H1 (cell line): ENCODE results near the gene SAT1. TPM values are rescaled to one million over a fixed set of nuclear protein-coding genes. Genes with fewer than 3 reads are reported as not detected.

ENCODE experiments used
- CTCF ChIA-PET: fragments of 300-600 bp; sonication (Branson Sonifier 250); formaldehyde crosslinking; loops from one replicate; lab custom pipeline; 2021; ENCODE audit not compliant: partially characterized antibody; lab: Charles Lee
- POLR2A ChIA-PET: fragments of 300-600 bp; sonication (Branson Sonifier 250); formaldehyde crosslinking; loops from one replicate; lab custom pipeline; 2021; ENCODE audit warnings: inconsistent platforms; ENCODE audit not compliant: partially characterized antibody; lab: Charles Lee
- DNase-seq, 2 experiments: peaks; one replicate each; pipeline versions ENCODE4 v3.0.0 to v3.0.0-alpha.2; 2010 to 2022; ENCODE audit warnings: low spot score in 2 of 2, low read depth in 1 of 2, mixed read lengths in 1 of 2
- FAIRE-seq: peaks from 2 replicates; lab custom pipeline; 2011; peaks lifted over from hg19 to GRCh38; lab: Jason Lieb, UNC
- H2AFZ ChIP-seq: 2 replicates; pipeline ENCODE4 v1.8.1; 2012; ENCODE audit warnings: low read length, inconsistent platforms
- H2AK5ac ChIP-seq: 2 replicates; pipeline ENCODE4 v1.6.1; 2013; ENCODE audit warnings: low read depth, low read length
- H2BK120ac ChIP-seq: replicated peaks from 2 replicates; pipeline ENCODE3; 2013; ENCODE audit warnings: low read depth, low read length, inconsistent platforms
- H2BK12ac ChIP-seq: 2 replicates; pipeline ENCODE4 v1.6.1; 2013; ENCODE audit warnings: low read depth, low read length
- H2BK15ac ChIP-seq: 2 replicates; pipeline ENCODE4 v1.6.1; 2013; ENCODE audit warnings: low read length
- H2BK20ac ChIP-seq: 2 replicates; pipeline ENCODE4 v1.6.1; 2013; ENCODE audit warnings: low read length
- H2BK5ac ChIP-seq: 2 replicates; pipeline ENCODE4 v1.6.1; 2013; ENCODE audit warnings: low read depth, low read length
- H3K14ac ChIP-seq: 2 replicates; pipeline ENCODE4 v1.6.1; 2013; ENCODE audit warnings: inconsistent platforms; ENCODE audit not compliant: insufficient read length
- H3K18ac ChIP-seq: 2 replicates; pipeline ENCODE4 v1.6.1; 2013; ENCODE audit warnings: low read length; ENCODE audit errors: extremely low read depth
- H3K23ac ChIP-seq: 2 replicates; pipeline ENCODE4 v1.6.1; 2013; ENCODE audit warnings: inconsistent platforms; ENCODE audit not compliant: insufficient read length
- H3K23me2 ChIP-seq: 2 replicates; pipeline ENCODE4 v1.6.1; 2013; ENCODE audit warnings: low read depth, low read length
- H3K27ac ChIP-seq: 2 replicates; pipeline ENCODE4 v1.6.1; 2011; ENCODE audit warnings: low read depth, low read length, inconsistent platforms
- H3K27me3 ChIP-seq, 4 experiments: replicated peaks in 1 of 4; 1 replicate in 1 of 4; 2 replicates in 3 of 4; pipeline versions ENCODE4 v1.6.1 to v1.8.1; 2011 to 2013; ENCODE audit warnings: low read length in 3 of 4, mild to moderate bottlenecking in 3 of 4, inconsistent platforms in 2 of 4, mixed read lengths in 2 of 4, moderate library complexity in 1 of 4; ENCODE audit not compliant: control insufficient read depth in 3 of 4, insufficient read depth in 3 of 4; ENCODE audit errors: extremely low read depth in 1 of 4
- H3K36me3 ChIP-seq, 4 experiments: 2 replicates each; pipeline versions ENCODE4 v1.6.1 to v1.8.1; 2011 to 2013; ENCODE audit warnings: mild to moderate bottlenecking in 4 of 4, low read length in 3 of 4, moderate library complexity in 2 of 4, control low read depth in 1 of 4, inconsistent platforms in 1 of 4; ENCODE audit not compliant: insufficient read depth in 4 of 4, control insufficient read depth in 2 of 4
- H3K4ac ChIP-seq: replicated peaks from 2 replicates; pipeline ENCODE3; 2013; ENCODE audit warnings: low read length, low read depth, mixed read lengths, inconsistent platforms; ENCODE audit not compliant: insufficient read length
- H3K4me1 ChIP-seq, 4 experiments: replicated peaks in 1 of 4; 1 replicate in 1 of 4; 2 replicates in 3 of 4; pipeline versions ENCODE4 v1.6.1 to v1.8.1; 2011 to 2013; ENCODE audit warnings: low read length in 3 of 4, inconsistent platforms in 2 of 4, mixed read lengths in 1 of 4; ENCODE audit not compliant: insufficient read depth in 4 of 4, control insufficient read depth in 3 of 4
- H3K4me2 ChIP-seq, 2 experiments: 2 replicates each; pipeline versions ENCODE4 v1.6.1 to v1.8.1; 2011 to 2013; ENCODE audit warnings: low read depth in 2 of 2, low read length in 2 of 2, control low read depth in 1 of 2, inconsistent platforms in 1 of 2, mild to moderate bottlenecking in 1 of 2; ENCODE audit not compliant: insufficient read depth in 1 of 2
- H3K4me3 ChIP-seq, 4 experiments: fragments of 200-600, 300-600 bp in 1 of 4; sonication (generic), shearing (Covaris generic), sonication (Bioruptor Twin) in 1 of 4; 2 replicates each; pipeline versions ENCODE4 v1.5.1 to v1.8.1; 2011 to 2016; ENCODE audit warnings: low read length in 4 of 4, low read depth in 3 of 4, control low read depth in 2 of 4, inconsistent platforms in 2 of 4, mild to moderate bottlenecking in 2 of 4, mixed read lengths in 1 of 4, moderate library complexity in 1 of 4; ENCODE audit not compliant: insufficient read depth in 2 of 4; ENCODE audit errors: extremely low read depth in 1 of 4
- H3K56ac ChIP-seq: replicated peaks from 2 replicates; pipeline ENCODE3; 2013; ENCODE audit warnings: low read depth, mild to moderate bottlenecking, mixed read lengths, low read length, inconsistent platforms; ENCODE audit not compliant: insufficient read length
- H3K79me1 ChIP-seq: 2 replicates; pipeline ENCODE4 v1.6.1; 2013; ENCODE audit warnings: low read depth, low read length, control low read depth
- H3K79me2 ChIP-seq, 2 experiments: 2 replicates each; pipeline versions ENCODE4 v1.6.1 to v1.8.1; 2012 to 2013; ENCODE audit warnings: low read length in 2 of 2, mild to moderate bottlenecking in 2 of 2, inconsistent platforms in 1 of 2; ENCODE audit not compliant: insufficient read depth in 2 of 2, control insufficient read depth in 1 of 2
- H3K9ac ChIP-seq, 4 experiments: replicated peaks in 1 of 4; 1 replicate in 1 of 4; 2 replicates in 3 of 4; pipeline versions ENCODE4 v1.6.1 to v1.8.1; 2011 to 2013; ENCODE audit warnings: low read depth in 3 of 4, low read length in 3 of 4, control low read depth in 2 of 4, mild to moderate bottlenecking in 2 of 4, moderate library complexity in 2 of 4, inconsistent platforms in 1 of 4; ENCODE audit errors: extremely low read depth in 1 of 4
- H3K9me3 ChIP-seq, 2 experiments: 2 replicates each; pipeline versions ENCODE4 v1.6.1 to v1.8.1; 2012 to 2013; ENCODE audit warnings: mild to moderate bottlenecking in 2 of 2, moderate library complexity in 2 of 2, control low read depth in 1 of 2, inconsistent platforms in 1 of 2, low read depth in 1 of 2, low read length in 1 of 2, mixed read lengths in 1 of 2; ENCODE audit not compliant: insufficient read depth in 2 of 2
- H4K20me1 ChIP-seq, 2 experiments: replicated peaks in 1 of 2; 2 replicates each; pipeline versions ENCODE3 to v1.8.1; 2011 to 2013; ENCODE audit warnings: inconsistent platforms in 2 of 2, low read length in 2 of 2, mild to moderate bottlenecking in 1 of 2; ENCODE audit not compliant: insufficient read depth in 2 of 2, control insufficient read depth in 1 of 2
- H4K5ac ChIP-seq: 2 replicates; pipeline ENCODE4 v1.6.1; 2013; ENCODE audit warnings: low read length, low read depth, mixed read lengths, inconsistent platforms; ENCODE audit not compliant: insufficient read length
- H4K8ac ChIP-seq: 2 replicates; pipeline ENCODE4 v1.8.0; 2013; ENCODE audit warnings: mild to moderate bottlenecking, moderate library complexity, low read length, inconsistent platforms; ENCODE audit not compliant: insufficient read depth; ENCODE audit errors: extremely low read depth
- H4K91ac ChIP-seq: replicated peaks from 2 replicates; pipeline ENCODE3; 2013; ENCODE audit warnings: low read length, mixed read lengths, inconsistent platforms; ENCODE audit not compliant: insufficient read length
- CBX8 ChIP-seq: fragments of 300-800, 300-1000 bp; sonication (generic); IDR thresholded peaks from 2 replicates; pipeline ENCODE4 v1.7.1; 2016; ENCODE audit warnings: low read depth, low read length, borderline replicate concordance
- JUN ChIP-seq: IDR thresholded peaks from 2 replicates; pipeline ENCODE4 v1.6.1; 2011; ENCODE audit warnings: low read depth, mild to moderate bottlenecking, improper control_type of control experiment, low read length
- NRF1 ChIP-seq: IDR thresholded peaks from 2 replicates; pipeline ENCODE4 v1.6.1; 2011; ENCODE audit warnings: mild to moderate bottlenecking, low read depth, low read length, improper control_type of control experiment
- SIRT6 ChIP-seq: IDR thresholded peaks from one replicate; pipeline ENCODE4 v1.7.1; 2012; ENCODE audit warnings: low read length, inconsistent platforms
- WGBS, 2 experiments: shearing (Covaris generic) in 1 of 2; methylation state at CpG; one replicate each; pipeline versions ENCODE4 v1.1.6 to v1.1.7; 2013 to 2015; ENCODE audit warnings: low lambda C conversion rate in 2 of 2, mixed read lengths in 2 of 2, inconsistent platforms in 1 of 2, low coverage in 1 of 2, missing lambda C conversion rate in 1 of 2; ENCODE audit not compliant: insufficient replicate concordance in 2 of 2, insufficient coverage in 1 of 2, insufficient read length in 1 of 2; ENCODE audit errors: extremely low coverage in 1 of 2, missing lambda C conversion rate in 1 of 2; 5-methylcytosine and 5-hydroxymethylcytosine counted together
- polyA plus RNA-seq, 7 experiments: library from polyadenylated mRNA; depleted of rRNA in 3 of 7; stranded (reverse) in 5 of 7; unstranded in 2 of 7; fragments of >200 nt in 5 of 7; fragments of 200-250 nt in 2 of 7; gene quantifications; 1 replicate in 5 of 7; 2 replicates in 1 of 7; 4 replicates in 1 of 7; pipeline versions ENCODE4 v1.2.1 to v1.2.3, GENCODE V29; 2011 to 2013; ENCODE audit warnings: missing spikeins in 2 of 7, mixed read lengths in 2 of 7
- total RNA-seq: library from RNA; stranded (reverse); fragmentation: NEBNext Ultra II Directional; extraction: Animal tissue kit (Norgen Biotek cat#: 25700); gene quantifications from 2 replicates; pipeline ENCODE4 v1.2.1, GENCODE V29; 2021
- TF ChIP-seq, protein P1 (sequence below): IDR thresholded peaks from 2 replicates; pipeline ENCODE4 v1.6.1; 2012; ENCODE audit warnings: inconsistent platforms

The SAT1 gene
- total and polyA plus RNA-seq, 2 of the 8 experiments (the other 6 are each of a cell fraction or from before 2014, with no cell fraction given), result 29.2 to 36.8 TPM

DNA sequence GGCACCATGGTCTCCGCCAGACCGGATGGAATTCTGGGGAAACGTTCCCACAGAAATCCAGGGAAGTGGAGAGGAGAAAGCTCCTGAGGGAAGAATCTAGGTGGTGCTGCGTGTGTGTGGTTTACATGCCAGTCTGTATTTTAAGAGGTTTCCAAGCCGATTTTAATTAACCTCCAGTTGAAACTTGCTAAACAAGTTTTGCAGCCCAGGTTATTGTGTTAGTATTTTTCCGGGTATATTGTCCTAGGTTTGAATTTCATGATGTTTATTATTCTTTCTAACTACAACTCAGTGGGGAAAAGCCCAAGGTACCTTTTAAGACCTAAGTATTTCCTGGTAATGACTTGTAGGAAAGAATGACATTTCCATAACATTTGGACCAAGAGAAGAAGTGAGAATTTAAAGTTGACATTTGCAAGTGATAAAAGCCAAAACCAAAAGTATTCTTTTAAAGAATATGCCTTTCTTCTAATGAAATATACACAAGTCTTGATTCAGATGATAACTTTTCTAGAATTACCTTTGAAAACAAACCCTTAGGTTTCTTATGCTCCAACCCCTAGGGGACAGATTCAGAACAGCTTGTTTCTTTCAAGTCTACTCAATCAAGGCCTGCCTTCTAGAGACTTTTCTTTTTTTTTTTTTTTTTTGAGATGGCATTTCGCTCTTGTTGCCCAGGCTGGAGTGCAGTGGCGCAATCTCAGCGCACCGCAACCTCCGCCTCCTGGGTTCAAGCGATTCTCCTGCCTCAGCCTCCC, 14.6 kb downstream of the SAT1 start:
- no peak overlapping the region for H2BK5ac ChIP-seq
- no peak overlapping the region for H3K4ac ChIP-seq
- no peak overlapping the region for H4K8ac ChIP-seq
- FAIRE-seq (no peak), DNase-seq (no peak)
- ChIA-PET POLR2A (interaction anchor here (1.2 kb wide), 1 partner anchor 15 kb away, joined by 4 read pairs; the partner anchor contains the start of gene SAT1), CTCF (interaction anchor here (0.6 to 1.3 kb wide), 3 partner anchors 15 to 104 kb away, joined by 3 to 5 read pairs (median 3); partner anchors contain the start of gene SAT1)
- H3K18ac ChIP-seq, result no peak overlapping the region
- no peaks in the 10 kb centered on the region for H3K23me2 ChIP-seq
- H2BK20ac ChIP-seq, result no peak overlapping the region
- no peak overlapping the region for H3K56ac ChIP-seq
- H2AFZ ChIP-seq, result no peak overlapping the region
- H3K9me3 ChIP-seq, result no peaks in the 10 kb centered on the region
- H3K9ac ChIP-seq, result no peak overlapping the region
- no peaks in the 10 kb centered on the region for H3K27me3 ChIP-seq
- no peaks in the 10 kb centered on the region for H3K79me1 ChIP-seq
- H3K4me1 ChIP-seq, result peaks cover 0 to 5% (median under 1%) of the 10 kb centered on the region in 4 experiments; a peak in 3 of 7 replicates
- H4K5ac ChIP-seq, result no peak overlapping the region
- H4K91ac ChIP-seq, result no peak overlapping the region
- H3K36me3 ChIP-seq, result no peaks in the 10 kb centered on the region
- TF ChIP-seq SIRT6 (no peak), JUN (no peak), NRF1 (no peak), CBX8 (no peak)
- TF ChIP-seq, protein P1, sequence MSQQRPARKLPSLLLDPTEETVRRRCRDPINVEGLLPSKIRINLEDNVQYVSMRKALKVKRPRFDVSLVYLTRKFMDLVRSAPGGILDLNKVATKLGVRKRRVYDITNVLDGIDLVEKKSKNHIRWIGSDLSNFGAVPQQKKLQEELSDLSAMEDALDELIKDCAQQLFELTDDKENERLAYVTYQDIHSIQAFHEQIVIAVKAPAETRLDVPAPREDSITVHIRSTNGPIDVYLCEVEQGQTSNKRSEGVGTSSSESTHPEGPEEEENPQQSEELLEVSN, result no peak
- H2BK15ac ChIP-seq, result no peak overlapping the region
- H2BK120ac ChIP-seq, result no peak overlapping the region
- no peak overlapping the region for H3K4me2 ChIP-seq
- 73% methylated on average over 5 of the region's 12 CpGs; no CpG with 5 or more reads in 1 of the 2 experiments for WGBS, 2 experiments
- no peak overlapping the region for H3K4me3 ChIP-seq
- no peak overlapping the region for H2AK5ac ChIP-seq
- no peak overlapping the region for H2BK12ac ChIP-seq
- no peaks in the 10 kb centered on the region for H4K20me1 ChIP-seq
- H3K27ac ChIP-seq, result no peak overlapping the region
- H3K23ac ChIP-seq, result no peak overlapping the region
- no peaks in the 10 kb centered on the region for H3K79me2 ChIP-seq
- H3K14ac ChIP-seq, result no peak overlapping the region
